CD14-positive monocyte (primary cell): Measurements from ENCODE around the gene RASA2. TPM values are rescaled to one million over a fixed set of nuclear protein-coding genes. Genes with fewer than 3 reads are reported as not detected.

Experiments used
- DNase-seq, 3 donors: peaks; one replicate each; pipeline ENCODE4 v3.0.0-alpha.2; 2011 to 2022
- H2AFZ ChIP-seq: 2 replicates; pipeline ENCODE4 v1.6.0; 2012; ENCODE audit warnings: mild to moderate bottlenecking, low read depth, low read length, inconsistent platforms; ENCODE audit not compliant: insufficient read depth, poor library complexity, severe bottlenecking
- H3K27ac ChIP-seq, 2 donors: 1 replicate in 1 of 2; 2 replicates in 1 of 2; pipeline ENCODE4 v1.5.1; 2012 to 2013; ENCODE audit warnings: low read length in 2 of 2, control low read depth in 1 of 2, inconsistent platforms in 1 of 2, low read depth in 1 of 2, mild to moderate bottlenecking in 1 of 2
- H3K27me3 ChIP-seq, 2 donors: one replicate each; pipeline versions ENCODE4 v1.6.0 to v1.6.1; 2011 to 2013; ENCODE audit warnings: low read length in 2 of 2; ENCODE audit not compliant: control insufficient read depth in 2 of 2, insufficient read depth in 2 of 2
- H3K36me3 ChIP-seq, 2 donors: replicated peaks in 1 of 2; 1 replicate in 1 of 2; 2 replicates in 1 of 2; pipeline versions ENCODE4 v1.5.1 to v1.6.1; 2012 to 2013; ENCODE audit warnings: low read length in 2 of 2, control low read depth in 1 of 2, inconsistent platforms in 1 of 2, mild to moderate bottlenecking in 1 of 2; ENCODE audit not compliant: insufficient read depth in 2 of 2, control insufficient read depth in 1 of 2
- H3K4me1 ChIP-seq, 2 donors: 1 replicate in 1 of 2; 2 replicates in 1 of 2; pipeline versions ENCODE4 v1.5.1 to v1.6.1; 2012 to 2013; ENCODE audit warnings: low read length in 2 of 2, control low read depth in 1 of 2, inconsistent platforms in 1 of 2, mild to moderate bottlenecking in 1 of 2, moderate library complexity in 1 of 2; ENCODE audit not compliant: insufficient read depth in 2 of 2, control insufficient read depth in 1 of 2
- H3K4me2 ChIP-seq: replicated peaks from 2 replicates; pipeline ENCODE3; 2012; ENCODE audit warnings: low read length, moderate library complexity, mild to moderate bottlenecking; ENCODE audit not compliant: poor library complexity, severe bottlenecking; ENCODE audit errors: extremely low read depth
- H3K4me3 ChIP-seq, 3 experiments: fragments of 200-600 bp in 1 of 3; sonication (generic) in 1 of 3; replicated peaks in 1 of 3; 1 replicate in 2 of 3; 2 replicates in 1 of 3; pipeline ENCODE4 v1.5.1; 2011 to 2013; ENCODE audit warnings: low read length in 3 of 3, mild to moderate bottlenecking in 3 of 3, control low read depth in 2 of 3, low read depth in 2 of 3, inconsistent platforms in 1 of 3, moderate library complexity in 1 of 3
- H3K79me2 ChIP-seq: 2 replicates; pipeline ENCODE4 v1.6.0; 2012; ENCODE audit warnings: mild to moderate bottlenecking, control low read depth, inconsistent platforms, low read length, moderate library complexity; ENCODE audit not compliant: insufficient read depth
- H3K9ac ChIP-seq: 2 replicates; pipeline ENCODE4 v1.6.0; 2017; ENCODE audit warnings: low read length, mild to moderate bottlenecking; ENCODE audit not compliant: insufficient read depth, poor library complexity, severe bottlenecking
- H3K9me3 ChIP-seq, 2 donors: replicated peaks in 1 of 2; 1 replicate in 1 of 2; 2 replicates in 1 of 2; pipeline versions ENCODE4 v1.5.1 to v1.6.1; 2012 to 2013; ENCODE audit warnings: low read length in 2 of 2, control low read depth in 1 of 2; ENCODE audit not compliant: control insufficient read depth in 1 of 2, insufficient read depth in 1 of 2
- H4K20me1 ChIP-seq: 2 replicates; pipeline ENCODE4 v1.6.0; 2012; ENCODE audit warnings: mild to moderate bottlenecking, low read length, control low read depth, moderate library complexity; ENCODE audit not compliant: insufficient read depth
- H3K27ac Mint-ChIP-seq, 7 donors: one replicate each; pipeline ENCODE4 v1.8.0; 2020; ENCODE audit warnings: mild to moderate bottlenecking in 7 of 7, mixed read lengths in 7 of 7, moderate library complexity in 6 of 7, inconsistent platforms in 2 of 7
- H3K27me3 Mint-ChIP-seq, 3 donors: one replicate each; pipeline ENCODE4 v1.8.0; 2021 to 2022; ENCODE audit warnings: low read depth in 3 of 3, mild to moderate bottlenecking in 3 of 3, mixed read lengths in 3 of 3, moderate library complexity in 3 of 3, inconsistent platforms in 1 of 3
- H3K36me3 Mint-ChIP-seq, 2 donors: one replicate each; pipeline ENCODE4 v1.8.0; 2020; ENCODE audit warnings: mixed read lengths in 2 of 2, inconsistent platforms in 1 of 2, mild to moderate bottlenecking in 1 of 2
- H3K4me1 Mint-ChIP-seq: one replicate; pipeline ENCODE4 v1.8.0; 2020; ENCODE audit warnings: mild to moderate bottlenecking, mixed read lengths
- H3K4me3 Mint-ChIP-seq, 2 donors: one replicate each; pipeline ENCODE4 v1.8.0; 2020; ENCODE audit warnings: mild to moderate bottlenecking in 2 of 2, mixed read lengths in 2 of 2, moderate library complexity in 1 of 2
- H3K9me3 Mint-ChIP-seq, 7 donors: one replicate each; pipeline ENCODE4 v1.8.0; 2020 to 2022; ENCODE audit warnings: mixed read lengths in 7 of 7, mild to moderate bottlenecking in 6 of 7, moderate library complexity in 6 of 7, inconsistent platforms in 2 of 7
- CTCF ChIP-seq: fragments of 200-600 bp; IDR thresholded peaks from one replicate; pipeline ENCODE4 v1.8.0; 2022; ENCODE audit warnings: antibody characterized with exemption, mild to moderate bottlenecking
- WGBS: methylation state at CpG from one replicate; pipeline ENCODE4 v1.1.5; 2013; ENCODE audit warnings: missing lambda C conversion rate; ENCODE audit not compliant: insufficient coverage; 5-methylcytosine and 5-hydroxymethylcytosine counted together
- intact Hi-C, 2 donors: fragments of 100-400 bp; cut with micrococcal nuclease; formaldehyde crosslinking; loops; one replicate each; pipeline versions ENCODE4 v1.15.0 to v1.15.1; 2023
- polyA plus RNA-seq, 3 donors: library from polyadenylated mRNA; depleted of rRNA in 1 of 3; unstranded in 2 of 3; stranded (reverse) in 1 of 3; fragments of 300-500 nt in 2 of 3; fragments of >200 nt in 1 of 3; fragmentation: Illumina TruSeq in 2 of 3; gene quantifications; 1 replicate in 2 of 3; 2 replicates in 1 of 3; pipeline ENCODE4 v1.2.3, GENCODE V29; 2012 to 2021

RASA2 gene
- polyA plus RNA-seq, 3 donors, result 7.0 to 13.5 (median 8.8) TPM

DNA sequence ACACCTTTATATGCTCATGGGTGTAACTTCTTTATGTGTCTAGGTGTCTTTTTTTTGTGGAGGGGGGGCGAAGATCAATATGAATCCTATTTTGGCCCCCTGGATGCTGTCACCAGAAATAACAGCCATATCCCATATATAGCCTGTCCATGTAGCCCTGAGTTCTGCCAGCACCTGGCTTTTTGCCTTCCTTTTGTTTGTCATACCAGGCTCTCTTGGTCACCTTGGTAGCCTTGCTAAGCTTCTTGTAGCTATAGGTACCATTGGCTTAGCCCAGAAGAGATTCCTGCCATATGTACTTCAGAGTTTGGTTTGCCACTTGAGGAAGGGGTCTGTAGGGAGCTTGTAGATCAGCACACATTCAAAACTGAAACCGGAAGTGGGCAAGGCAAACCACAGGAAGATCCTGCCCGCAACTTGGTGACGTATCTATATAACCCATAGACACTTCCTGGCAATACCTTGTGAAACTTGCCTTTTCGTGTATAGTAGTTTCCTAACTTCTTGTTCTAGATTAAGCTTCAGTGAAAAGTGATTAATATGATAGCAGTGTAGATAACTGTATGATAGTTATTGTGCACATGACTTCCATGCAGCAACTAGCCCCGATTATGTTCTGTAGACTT, 11.9 kb downstream of the RASA2 start:
- peaks cover 35% of the 10 kb centered on the region for H3K4me1 Mint-ChIP-seq
- Histone ChIP-seq H3K9ac (no peak overlapping the region), H3K4me1 (peaks cover 25 to 28% of the 10 kb centered on the region in 2 donors), H3K27ac (peak overlapping the region; percentile 25 to 84), H3K9me3 (no peaks in the 10 kb centered on the region), H2AFZ (peak overlapping the region; percentile 52), H3K4me3 (peak overlapping the region; percentile 6 to 75 (median 71)), H4K20me1 (peaks cover 13% of the 10 kb centered on the region), H3K36me3 (peaks cover 5 to 17% of the 10 kb centered on the region in 2 donors), H3K27me3 (no peaks in the 10 kb centered on the region), H3K79me2 (peaks cover 85% of the 10 kb centered on the region), H3K4me2 (peak overlapping the region; percentile 71)
- no CpG with 5 or more reads among the region's 6 CpGs for WGBS
- H3K27me3 Mint-ChIP-seq, result no peaks in the 10 kb centered on the region
- intact Hi-C loops, result no loop called here
- peak; percentile 93 to 98 (median 98) for DNase-seq
- H3K36me3 Mint-ChIP-seq, result peaks cover 11 to 14% of the 10 kb centered on the region in 2 donors
- H3K27ac Mint-ChIP-seq, result peak overlapping the region; percentile 91 to 97 (median 95)
- peak overlapping the region; percentile 71 to 88 for H3K4me3 Mint-ChIP-seq
- H3K9me3 Mint-ChIP-seq, result peaks cover 0 to 3% (median 0%) of the 10 kb centered on the region in 7 donors
- TF ChIP-seq CTCF, result no peak

DNA sequence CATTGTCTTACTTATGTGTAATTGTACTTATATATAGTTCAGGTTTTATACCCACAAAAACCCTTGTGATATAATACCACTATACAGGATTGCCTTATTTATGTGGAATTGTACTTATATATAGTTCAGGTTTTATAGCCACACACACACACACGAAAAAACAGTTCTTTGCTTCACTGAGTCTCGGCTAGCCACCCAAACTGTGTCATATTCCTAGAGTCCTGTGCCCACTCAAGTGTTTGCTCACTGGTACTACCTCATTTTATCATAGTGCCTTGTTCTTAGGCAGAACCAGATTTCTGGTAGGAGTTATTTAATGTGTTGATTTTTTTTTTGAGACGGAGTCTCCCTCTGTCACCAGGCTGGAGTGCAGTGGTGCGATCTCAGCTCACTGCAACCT, 12.5 kb downstream of the RASA2 start:
- intact Hi-C loops, result no loop called here
- peak overlapping the region; percentile 71 for H3K4me2 ChIP-seq
- H3K36me3 ChIP-seq, result peaks cover 5 to 21% of the 10 kb centered on the region in 2 donors
- Mint-ChIP-seq H3K27me3 (no peaks in the 10 kb centered on the region), H3K36me3 (peaks cover 11 to 14% of the 10 kb centered on the region in 2 donors), H3K4me1 (peaks cover 31% of the 10 kb centered on the region), H3K9me3 (peaks cover 0 to 3% (median 0%) of the 10 kb centered on the region in 7 donors), H3K4me3 (peak overlapping the region; percentile 59 to 63), H3K27ac (peak overlapping the region; percentile 90 to 97 (median 95))
- H4K20me1 ChIP-seq, result peaks cover 15% of the 10 kb centered on the region
- H3K9ac ChIP-seq, result no peak overlapping the region
- no peaks in the 10 kb centered on the region for H3K9me3 ChIP-seq
- peaks cover 85% of the 10 kb centered on the region for H3K79me2 ChIP-seq
- DNase-seq, result peak in 1 of 3 donors; percentile 26
- peak overlapping the region in 2 of 3 experiments; percentile 39 to 71 for H3K4me3 ChIP-seq
- H3K27ac ChIP-seq, result peak overlapping the region; percentile 25 to 84
- WGBS, result no CpG with 5 or more reads among the region's 4 CpGs
- no peak overlapping the region for H2AFZ ChIP-seq
- TF ChIP-seq CTCF, result no peak
- peaks cover 25 to 28% of the 10 kb centered on the region in 2 donors for H3K4me1 ChIP-seq
- no peaks in the 10 kb centered on the region for H3K27me3 ChIP-seq
